ENCODE data around the gene TMIE. TPM values are rescaled to one million over a fixed set of nuclear protein-coding genes. Genes with fewer than 3 reads are reported as not detected.

The TMIE gene
- total and polyA plus RNA-seq, 9 of the 15 experiments (the other 6 are each of a cell fraction or from before 2014, with no cell fraction given), result not detected

DNA sequence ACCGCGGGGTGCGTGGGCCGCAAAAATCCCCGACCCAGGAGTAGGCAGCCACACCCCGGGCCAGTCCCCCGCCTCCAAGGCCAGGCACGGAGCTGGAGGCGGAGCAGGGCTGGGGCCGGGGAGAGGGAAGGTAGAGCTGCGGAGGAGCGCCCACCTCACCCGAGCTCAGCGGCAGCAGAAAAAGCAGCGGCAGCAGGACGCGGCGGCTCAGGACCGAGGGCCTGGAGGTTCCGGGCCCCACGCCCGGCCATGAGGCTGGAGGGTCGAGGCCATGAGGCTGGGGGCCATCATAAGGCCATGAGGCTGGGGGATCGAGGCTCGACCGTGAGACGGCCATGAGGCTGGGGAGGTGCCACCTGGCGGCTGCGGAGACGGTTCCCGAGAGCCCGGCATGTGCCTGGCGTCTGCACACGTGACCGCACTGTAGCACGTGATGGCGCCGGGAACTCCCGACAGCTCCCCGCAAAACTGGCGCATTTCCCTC lies 49.4 kb downstream of the TMIE start:
- Histone ChIP-seq H3K9ac (ENCODE audit: insufficient read depth in 1 of 2, low read depth in 2 of 2, low read length in 2 of 2) (peak overlapping the region in 1 of 2 experiments; percentile 66; a peak in 2 of 4 replicates), H3K27ac (ENCODE audit: extremely low read depth, low read depth, low read length) (no peak overlapping the region), H3K27me3 (ENCODE audit: control insufficient read depth in 2 of 2, insufficient read depth in 2 of 2, low read length in 2 of 2) (peaks cover 30 to 62% of the 10 kb centered on the region in 2 experiments), H3K79me2 (ENCODE audit: control insufficient read depth, insufficient read depth, low read length) (no peaks in the 10 kb centered on the region), H2AFZ (ENCODE audit: low read depth, low read length) (peak overlapping the region; percentile 76), H3K4me3 (no peak overlapping the region), H3K4me1 (replicated peaks in 1 of 2; ENCODE audit: control insufficient read depth in 2 of 2, insufficient read depth in 2 of 2, low read length in 2 of 2) (peaks cover 3 to 11% of the 10 kb centered on the region in 2 experiments; a peak in 3 of 5 replicates), H3K9me1 (ENCODE audit: control insufficient read depth, insufficient read depth, low read length) (no peaks in the 10 kb centered on the region), H3K4me2 (ENCODE audit: insufficient read depth, low read length) (peak overlapping the region; percentile 48), H4K20me1 (replicated peaks; ENCODE audit: control insufficient read depth, insufficient read depth, low read length) (no peaks in the 10 kb centered on the region), H3K9me3 (replicated peaks; ENCODE audit: control insufficient read depth, insufficient read depth, low read depth, low read length) (no peaks in the 10 kb centered on the region), H3K36me3 (ENCODE audit: control insufficient read depth, insufficient read depth, low read length) (no peaks in the 10 kb centered on the region)
- intact Hi-C loops (cut with micrococcal nuclease), result no loop called here
- DNase-seq (ENCODE audit: extremely low read depth in 1 of 4, low spot score in 3 of 4), result peak; percentile 30 to 72 (median 58)
- POLR2A ChIA-PET, result interaction anchor here (0.6 kb wide), 1 partner anchor 33 kb away, joined by 3 read pairs; the partner anchor contains the start of gene PRSS50
- no TSS peak for BruUV-seq (replicated peaks)
- peak; percentile 71 for ATAC-seq
- WGBS (ENCODE audit: insufficient coverage, low coverage, missing lambda C conversion rate), result 10% methylated on average over 39 of the region's 41 CpGs
- no peak for FAIRE-seq
- in situ Hi-C loops (cut with MboI), result no loop called here
- CTCF ChIA-PET (ENCODE audit: low intra/inter-chr PET ratio), result no interaction called here
- TF ChIP-seq E2F6 (IDR thresholded peaks at IDR 0.05; ENCODE audit: borderline replicate concordance in 1 of 2, extremely low read depth in 1 of 2, insufficient read depth in 1 of 2, insufficient read length in 1 of 2, low read depth in 1 of 2, low read length in 1 of 2, poor library complexity in 1 of 2, severe bottlenecking in 1 of 2), result peak; percentile 91 to 96
- TF ChIP-seq ATF4 (CRISPR knock-in tag; IDR thresholded peaks at IDR 0.05), result no peak
- TF ChIP-seq TFAP4 (CRISPR knock-in tag; IDR thresholded peaks at IDR 0.05; ENCODE audit: borderline replicate concordance), result peak; percentile 51; the same call in 1 of the 2 replicates
- TF ChIP-seq SREBF2 (CRISPR knock-in tag; IDR thresholded peaks at IDR 0.05), result peak; percentile 39; the same call in 1 of the 2 replicates
- TF ChIP-seq EP400 (IDR thresholded peaks at IDR 0.05), result peak; percentile 58; the same call in 1 of the 2 replicates
- TF ChIP-seq ZNF398 (CRISPR knock-in tag; IDR thresholded peaks at IDR 0.05), result no peak
- TF ChIP-seq CXXC5 (CRISPR knock-in tag; IDR thresholded peaks at IDR 0.05), result peak; percentile 76
- no peak for TF ChIP-seq PHF8 (IDR thresholded peaks at IDR 0.05; ENCODE audit: borderline replicate concordance, low read length)
- no peak for TF ChIP-seq IFI16 (CRISPR knock-in tag; IDR thresholded peaks at IDR 0.05)
- peak; percentile 69; the same call in 1 of the 2 replicates for TF ChIP-seq CBFB (CRISPR knock-in tag; IDR thresholded peaks at IDR 0.05)
- TF ChIP-seq SMAD4 (CRISPR knock-in tag; conservative IDR thresholded peaks at IDR 0.05), result peak; percentile 43; the same call in 1 of the 2 replicates
- TF ChIP-seq, protein P1, sequence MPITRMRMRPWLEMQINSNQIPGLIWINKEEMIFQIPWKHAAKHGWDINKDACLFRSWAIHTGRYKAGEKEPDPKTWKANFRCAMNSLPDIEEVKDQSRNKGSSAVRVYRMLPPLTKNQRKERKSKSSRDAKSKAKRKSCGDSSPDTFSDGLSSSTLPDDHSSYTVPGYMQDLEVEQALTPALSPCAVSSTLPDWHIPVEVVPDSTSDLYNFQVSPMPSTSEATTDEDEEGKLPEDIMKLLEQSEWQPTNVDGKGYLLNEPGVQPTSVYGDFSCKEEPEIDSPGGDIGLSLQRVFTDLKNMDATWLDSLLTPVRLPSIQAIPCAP (CRISPR knock-in tag; IDR thresholded peaks at IDR 0.05; ENCODE audit: borderline replicate concordance), result peak; percentile 57; the same call in 1 of the 2 replicates
- peak; percentile 12; the same call in 1 of the 2 replicates for TF ChIP-seq CTBP1 (IDR thresholded peaks at IDR 0.05; ENCODE audit: borderline replicate concordance)

Data from K562 (cell line).